Kasumi-1 (cell line): ENCODE data around the gene DPYSL4.

Source experiments
- DNase-seq, 2 experiments: peaks; one replicate each; lab custom pipeline; 2025; lab: John Stamatoyannopoulos, UW

The DPYSL4 gene

DNA sequence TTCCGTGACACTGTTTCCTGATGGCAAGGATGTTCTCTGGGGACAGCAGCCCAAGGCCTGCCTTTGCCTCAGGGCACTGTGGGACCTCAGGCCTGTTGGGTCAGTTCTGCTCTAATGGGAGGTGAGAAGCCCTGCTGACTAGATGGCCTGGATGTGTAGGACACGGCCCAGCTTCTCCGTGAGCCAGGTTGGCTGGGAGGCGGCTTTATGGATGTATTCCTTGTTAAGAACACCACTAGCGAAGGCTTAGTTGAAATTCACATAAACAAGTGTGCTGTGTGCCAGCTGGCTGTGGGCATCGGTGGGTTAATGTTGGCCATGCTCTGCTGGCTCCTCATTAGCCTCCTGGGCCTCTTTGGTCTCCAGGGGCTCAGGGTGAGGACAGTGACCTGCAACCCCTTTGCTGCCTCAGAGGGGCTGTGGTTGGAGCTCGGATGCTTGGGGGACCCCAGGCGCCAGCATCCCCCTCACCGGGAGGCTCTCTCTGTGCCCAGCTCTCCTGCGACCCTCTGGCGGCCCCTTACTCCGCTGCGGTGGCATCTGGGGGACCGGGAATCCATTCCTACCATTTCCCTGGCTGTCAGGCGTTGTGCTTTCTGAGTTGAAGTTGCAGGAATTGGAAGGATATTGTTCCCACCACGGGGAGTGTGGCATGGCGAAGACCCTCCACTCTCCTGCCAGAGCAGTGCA lies 22.8 kb upstream of the DPYSL4 start:
- no peak for DNase-seq

DNA sequence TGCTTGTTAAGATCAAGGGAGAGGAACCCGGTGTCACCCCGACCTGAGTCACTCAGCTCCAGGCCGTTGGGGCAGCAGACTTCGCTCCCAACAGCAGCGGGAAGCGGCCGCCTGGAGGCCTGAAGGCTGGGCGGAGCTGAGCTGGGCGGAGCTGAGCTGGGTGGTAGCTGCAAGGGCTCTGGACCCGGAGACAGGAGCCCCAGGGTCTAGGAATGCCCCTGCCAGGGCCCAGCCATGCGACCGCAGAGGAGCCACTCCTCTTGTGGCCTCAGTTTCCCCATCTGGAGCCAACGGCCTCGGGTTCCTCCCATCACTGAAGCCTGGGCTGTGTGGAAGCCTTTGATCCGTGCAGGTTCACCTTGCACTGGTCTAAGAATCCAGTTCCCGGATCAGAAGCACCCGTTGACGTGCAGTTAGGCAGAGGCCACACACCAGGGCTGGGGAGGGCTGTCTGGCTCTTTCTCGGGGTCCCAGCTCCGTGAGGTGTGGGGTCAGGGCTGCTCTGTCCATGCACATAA lies 21.9 kb upstream of the DPYSL4 start:
- no peak for DNase-seq

DNA sequence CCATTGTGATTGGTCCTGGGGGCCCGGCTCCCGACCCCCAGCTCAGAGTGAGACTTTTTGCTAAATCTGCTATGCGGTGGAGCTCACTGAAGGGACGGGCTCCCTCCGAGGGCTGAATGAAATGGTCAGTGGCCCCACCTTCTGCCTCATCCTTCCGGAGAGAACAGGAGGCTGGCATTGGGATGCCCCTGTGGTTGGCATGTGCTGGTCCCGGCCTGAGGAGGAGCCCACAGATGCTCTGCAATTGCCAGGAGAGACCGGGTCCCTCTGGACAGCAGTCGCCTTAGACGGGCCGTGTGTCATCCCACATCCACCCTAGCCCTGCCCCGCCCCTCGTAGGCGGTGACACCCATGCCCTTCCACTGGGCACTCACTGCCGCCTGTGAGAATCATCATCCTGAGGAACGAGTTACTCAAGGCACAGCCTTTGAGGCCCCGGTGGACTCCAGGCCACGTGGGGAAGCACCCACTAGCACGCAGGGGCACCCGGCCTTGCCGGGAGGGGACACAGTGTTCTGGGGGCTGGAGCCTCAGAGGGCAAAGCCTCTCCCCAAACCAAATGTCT lies 21.2 kb upstream of the DPYSL4 start:
- no peak for DNase-seq

DNA sequence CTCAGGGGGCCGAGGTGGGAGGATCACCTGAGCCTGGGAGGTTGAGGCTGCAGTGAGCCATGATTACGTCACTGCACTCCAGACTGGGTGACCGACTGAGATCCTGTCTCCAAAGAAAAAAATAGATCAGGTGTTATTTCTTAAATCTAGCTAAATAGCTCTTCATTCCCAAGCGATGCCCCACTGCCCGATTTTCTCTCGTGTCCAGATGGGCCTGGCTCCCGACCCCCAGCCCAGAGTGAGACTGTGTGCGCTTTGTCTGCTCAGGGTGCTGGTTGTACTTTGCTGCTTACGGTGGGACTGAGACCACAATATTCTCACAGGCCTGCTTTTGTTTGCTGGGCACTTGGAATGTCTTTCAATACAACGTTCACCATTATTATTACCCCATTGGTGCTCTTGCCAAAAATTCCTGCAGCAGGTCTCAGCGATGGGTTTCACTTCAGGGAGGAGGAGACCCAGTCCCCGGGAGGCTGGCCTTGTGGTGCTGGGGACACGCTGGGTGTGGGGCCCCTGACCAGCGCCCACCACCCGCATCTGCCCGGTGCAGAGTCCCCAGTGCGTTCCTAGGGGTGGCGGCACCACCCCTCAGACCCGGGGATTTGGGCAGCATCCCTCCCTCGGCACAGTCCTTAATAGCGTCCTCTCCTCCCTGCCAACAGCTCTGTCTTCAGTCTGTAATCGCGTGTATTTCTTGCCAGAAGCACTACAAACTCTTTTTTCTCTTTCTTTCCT lies 20.4 kb upstream of the DPYSL4 start:
- DNase-seq = no peak

DNA sequence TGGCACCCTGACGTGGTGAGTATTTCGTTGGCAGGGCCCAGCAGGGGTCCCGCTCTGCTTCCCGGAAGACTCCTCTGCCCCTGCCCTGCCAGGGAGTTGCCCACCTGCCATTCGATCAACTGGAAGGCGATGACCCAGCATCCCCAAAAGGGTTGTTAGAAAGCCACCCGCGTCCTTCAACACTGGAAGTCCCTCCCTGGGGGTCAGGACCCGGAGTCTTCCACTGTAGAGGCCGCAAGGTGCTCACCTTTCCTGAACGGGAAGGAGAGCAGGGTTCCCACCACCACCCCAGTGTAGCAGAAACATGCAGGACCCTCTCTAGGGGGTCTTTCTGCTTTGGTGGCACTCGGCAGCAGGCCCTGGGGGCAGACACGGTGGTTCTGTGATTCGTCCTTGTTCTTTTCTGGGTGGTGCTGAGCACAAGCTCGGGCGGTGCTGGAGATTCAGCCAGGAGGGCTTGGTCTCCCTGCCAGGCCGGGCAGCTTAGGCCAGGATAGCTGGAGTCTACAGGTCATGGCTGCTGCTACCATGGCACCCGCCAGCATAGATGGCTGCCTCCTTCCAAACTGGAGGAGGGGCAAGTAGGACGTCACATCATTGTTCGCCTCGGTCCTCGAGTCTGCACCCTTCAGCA lies 19.6 kb upstream of the DPYSL4 start:
- DNase-seq = no peak

DNA sequence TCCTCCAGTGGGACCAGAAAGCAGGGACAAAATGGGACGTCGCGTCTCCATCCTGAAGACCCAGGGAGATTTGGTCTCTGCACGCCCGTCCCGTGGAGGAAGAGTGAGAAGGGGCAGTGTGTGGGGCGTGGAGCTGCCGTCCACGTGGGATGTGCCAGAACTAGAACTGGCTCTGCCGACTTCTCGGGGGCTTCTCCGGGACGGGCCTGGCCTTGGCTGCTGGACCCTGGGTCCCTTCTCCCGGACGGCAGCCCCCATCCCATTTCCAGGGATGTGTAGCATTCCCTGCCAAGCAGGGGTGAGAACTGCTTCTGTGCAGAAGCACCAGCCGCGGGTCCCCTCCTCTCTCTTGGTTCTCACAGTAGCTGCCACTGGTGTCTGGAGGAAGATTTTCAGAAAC lies 18.8 kb upstream of the DPYSL4 start:
- no peak for DNase-seq

DNA sequence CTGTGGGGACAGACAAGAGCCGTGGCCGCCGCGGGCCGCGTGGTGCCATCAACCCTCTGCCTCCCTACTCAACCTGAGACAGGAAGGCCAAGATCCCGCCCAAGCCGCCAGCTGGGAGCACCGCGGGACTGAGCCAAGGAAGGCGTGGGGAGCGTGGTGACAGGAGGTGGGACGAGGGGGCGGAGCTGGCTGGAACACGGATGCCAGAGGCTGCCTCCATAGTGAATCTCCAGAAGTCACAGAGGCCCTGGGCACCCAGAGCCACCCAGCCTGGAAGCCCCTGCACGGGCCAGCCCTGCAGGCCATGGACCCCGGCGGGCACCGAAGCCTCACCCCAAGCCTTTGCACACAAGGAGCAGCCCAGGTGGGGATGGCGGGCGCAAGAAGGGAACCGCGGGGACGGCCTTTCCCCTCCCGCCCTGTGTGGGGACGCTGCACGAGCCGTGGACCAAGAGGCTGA lies 18.1 kb upstream of the DPYSL4 start:
- no peak for DNase-seq

DNA sequence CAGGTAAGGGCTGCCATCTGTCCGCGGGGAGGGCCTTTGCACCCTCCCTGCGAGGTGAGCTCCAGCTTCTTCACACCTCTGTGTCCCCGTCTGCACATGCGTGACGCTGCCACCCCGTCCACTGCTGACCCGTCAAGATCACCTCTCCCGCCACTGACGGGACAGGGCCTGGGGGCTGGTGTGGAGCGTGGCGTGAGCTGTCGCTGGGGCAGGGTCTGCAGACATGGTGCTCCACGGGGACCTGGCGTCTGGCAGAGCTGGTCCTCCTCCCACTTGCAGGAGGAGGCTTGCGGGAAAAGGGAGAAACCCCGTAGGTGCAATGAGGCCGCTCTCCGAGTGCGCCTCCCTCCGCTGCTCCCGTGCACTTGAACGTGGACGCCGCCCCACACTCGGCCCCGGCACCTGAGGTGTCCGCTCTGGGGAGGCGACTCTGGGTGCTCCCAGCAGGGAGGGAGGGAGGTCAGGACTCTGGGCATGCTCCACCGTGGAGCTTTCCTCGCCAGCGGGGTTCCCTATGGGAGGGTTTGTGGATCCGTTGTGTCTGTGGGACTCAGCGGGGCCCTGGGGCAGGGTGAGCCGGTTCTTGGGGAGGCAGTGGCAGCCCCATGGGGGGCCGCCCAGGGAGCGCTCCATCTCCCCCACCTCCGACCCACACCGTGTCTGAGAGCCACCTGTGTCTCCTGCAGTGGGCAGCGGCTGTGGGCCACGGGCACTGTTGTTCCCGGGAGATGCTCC lies 17.6 kb upstream of the DPYSL4 start:
- no peak for DNase-seq

DNA sequence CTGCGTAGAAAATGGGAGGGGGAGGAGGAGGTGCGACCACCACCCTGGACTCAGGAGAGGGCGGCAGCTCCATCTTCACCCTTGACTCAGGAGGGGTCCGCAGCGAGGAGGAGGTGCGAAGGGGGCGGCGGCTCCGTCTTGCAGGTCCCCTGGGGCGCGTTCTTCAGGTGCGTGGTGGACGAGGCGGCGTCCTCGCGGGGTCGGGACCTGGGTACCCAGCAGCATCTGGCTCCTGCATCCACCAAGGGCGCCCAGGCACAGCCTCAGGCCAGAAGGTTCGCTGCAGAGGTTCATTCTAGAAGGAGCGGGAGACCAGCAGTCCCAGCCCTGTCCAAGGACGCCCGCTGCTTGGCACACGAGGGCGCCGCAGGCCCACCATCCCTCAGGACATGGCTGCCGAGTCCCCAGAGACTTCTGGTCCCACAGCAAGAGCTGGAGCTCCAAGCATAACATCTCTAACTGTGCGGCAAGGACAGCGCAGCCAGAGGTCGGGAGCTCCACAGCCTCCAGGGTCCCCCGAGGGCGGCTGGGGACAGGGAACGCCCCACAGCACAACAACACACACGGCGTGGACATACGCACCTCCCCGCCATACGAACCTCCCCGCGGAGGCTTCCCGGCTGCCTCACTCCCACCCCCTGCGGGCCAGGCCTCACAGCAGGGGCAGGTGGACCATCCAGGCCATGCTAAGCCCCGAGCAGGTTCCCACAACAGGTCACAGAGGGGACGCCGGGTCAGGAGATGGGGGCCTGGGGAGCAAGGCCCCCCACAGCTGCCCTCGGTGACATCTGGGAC lies 16.8 kb upstream of the DPYSL4 start:
- DNase-seq = no peak

DNA sequence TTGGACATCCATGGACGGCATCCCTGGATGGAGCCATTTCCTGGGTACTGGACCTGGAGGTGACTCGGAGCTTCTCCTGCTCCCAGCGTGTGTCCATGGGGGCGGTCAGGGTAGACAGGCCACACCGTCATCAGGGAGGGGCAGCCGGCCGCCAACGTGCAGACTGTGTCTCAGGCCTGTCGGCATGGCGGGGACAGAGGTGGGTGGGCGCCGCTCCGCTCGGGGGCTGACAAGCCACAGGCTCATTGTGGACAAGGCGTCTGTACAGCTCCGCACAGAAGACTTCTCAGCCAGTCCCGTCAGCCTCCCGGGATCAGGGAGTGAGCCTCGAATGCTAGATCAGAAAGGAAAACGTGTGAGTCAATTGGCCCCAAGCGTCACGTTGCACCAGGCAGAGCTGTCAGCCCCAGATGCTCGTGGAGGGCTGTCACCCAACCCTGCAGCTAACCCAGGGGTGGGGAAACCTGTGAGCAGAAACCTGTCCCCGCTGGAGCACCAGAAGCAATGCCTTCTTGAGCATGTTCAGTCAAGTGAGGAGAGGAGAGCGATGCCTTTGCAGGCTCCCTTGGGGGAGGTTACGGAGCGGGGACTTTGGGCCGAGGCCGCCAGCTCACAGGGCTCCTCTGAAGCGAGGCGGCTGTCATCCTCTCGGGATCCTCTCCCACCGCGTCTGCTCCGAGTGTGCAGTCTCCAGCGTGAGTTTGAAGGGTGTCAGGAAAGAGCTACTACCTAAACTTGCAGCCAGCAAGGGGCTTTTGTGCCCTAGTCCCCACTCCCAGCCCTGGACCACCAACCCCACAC lies 16.0 kb upstream of the DPYSL4 start:
- no peak for DNase-seq

DNA sequence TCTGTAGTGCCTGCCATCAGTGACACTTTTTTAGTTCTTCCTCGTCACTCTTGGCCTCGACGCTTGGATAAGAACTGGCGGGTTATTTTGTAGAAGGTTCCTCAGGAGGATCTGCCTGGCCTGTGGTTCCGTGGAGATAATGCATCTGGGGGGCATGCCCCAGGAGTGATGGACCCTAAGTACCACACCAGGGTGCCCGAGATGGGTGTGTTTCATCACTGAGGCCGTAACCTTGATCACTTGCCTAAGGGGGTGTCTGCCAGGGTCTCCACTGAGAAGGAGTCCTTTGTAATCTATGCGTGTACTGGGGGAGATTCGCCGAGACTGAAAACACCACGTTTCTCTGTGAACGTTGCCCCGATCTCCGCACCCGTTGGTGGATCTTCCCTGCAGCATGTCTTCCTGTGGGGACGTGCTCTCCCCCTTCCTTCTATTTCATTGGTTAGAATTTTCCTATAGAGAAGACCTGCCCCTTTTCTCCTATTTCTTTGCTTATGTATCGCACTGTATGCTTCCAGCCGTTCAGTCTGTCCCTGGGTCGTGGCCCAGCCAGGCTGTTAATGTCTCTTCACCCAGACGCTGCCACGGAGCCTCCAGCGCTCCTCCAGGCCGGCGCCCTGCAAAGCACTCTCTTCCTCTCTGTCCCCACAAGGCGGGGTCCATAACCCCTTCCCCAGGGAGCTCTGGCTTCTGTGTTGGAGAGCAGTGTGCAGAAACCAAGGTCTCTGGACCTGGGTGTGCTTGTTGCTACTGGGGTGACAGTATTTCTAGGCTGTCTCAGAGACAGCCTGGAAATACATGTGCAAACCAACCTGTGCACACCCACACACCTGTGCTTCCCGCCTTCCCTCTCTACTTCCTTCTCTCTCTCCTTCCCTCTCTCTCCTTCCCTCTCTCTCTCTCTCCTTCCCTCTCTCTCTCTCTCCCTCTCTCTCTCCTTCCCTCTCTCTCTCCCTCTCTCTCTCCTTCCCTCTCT lies 14.4 kb upstream of the DPYSL4 start:
- no peak for DNase-seq

DNA sequence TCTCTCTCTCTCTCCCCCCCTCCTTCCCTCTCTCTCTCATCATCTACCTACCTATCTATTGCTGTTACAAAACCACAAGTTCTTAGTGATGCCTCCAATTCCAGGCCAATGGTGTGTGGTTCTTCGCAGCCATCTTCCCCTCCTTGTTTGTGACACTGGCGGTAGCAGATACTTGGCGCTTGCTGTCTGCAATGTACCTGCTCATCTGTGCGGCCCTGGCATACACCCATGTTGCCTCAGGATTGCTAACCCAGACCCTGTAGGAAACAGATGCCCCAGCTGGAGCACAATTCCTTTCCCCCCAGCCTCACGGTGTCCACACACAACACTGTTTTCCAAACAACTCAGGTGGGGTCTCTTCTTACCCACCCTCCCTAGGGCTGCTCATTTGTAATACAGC lies 13.6 kb upstream of the DPYSL4 start:
- DNase-seq = no peak

DNA sequence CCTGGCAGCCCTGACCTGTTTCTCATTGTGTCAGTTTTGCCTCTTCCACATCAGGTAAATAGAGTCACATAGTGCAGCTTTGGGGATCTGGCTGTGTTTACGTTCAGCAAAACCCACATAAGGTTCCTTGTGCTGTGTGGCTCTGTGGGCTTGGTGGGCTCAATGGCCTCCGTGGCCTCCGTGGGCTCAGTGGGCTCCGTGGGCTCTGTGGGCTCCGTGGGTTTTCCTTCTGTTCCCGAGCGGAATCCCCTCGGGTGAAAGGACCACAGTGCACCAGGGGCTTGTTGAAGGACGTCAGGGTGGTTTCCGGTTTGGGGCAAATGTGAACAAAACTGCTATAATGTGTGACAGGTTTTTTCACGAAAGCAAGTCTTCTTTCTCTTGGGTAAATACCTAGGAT lies 12.5 kb upstream of the DPYSL4 start:
- DNase-seq = no peak

DNA sequence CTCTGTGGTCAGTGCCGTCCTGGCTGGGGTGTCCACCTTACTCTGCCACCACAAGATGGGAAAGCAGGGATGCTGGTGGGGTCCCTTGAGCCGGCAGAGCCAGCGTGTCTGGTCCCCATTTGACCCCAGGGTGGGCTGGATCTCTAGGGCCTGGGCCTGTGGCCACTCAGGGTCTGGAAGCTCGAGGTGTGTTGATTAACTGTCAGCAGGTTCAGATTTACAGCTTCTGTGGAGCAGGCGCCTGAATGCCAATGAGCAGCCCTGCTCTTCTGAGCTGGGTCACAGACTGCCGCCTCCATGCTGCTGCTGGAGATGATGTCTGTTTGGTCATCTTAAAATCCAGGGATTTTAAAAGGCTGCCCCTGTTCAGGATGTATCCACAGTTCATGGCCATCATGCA lies 11.3 kb upstream of the DPYSL4 start:
- DNase-seq = no peak

DNA sequence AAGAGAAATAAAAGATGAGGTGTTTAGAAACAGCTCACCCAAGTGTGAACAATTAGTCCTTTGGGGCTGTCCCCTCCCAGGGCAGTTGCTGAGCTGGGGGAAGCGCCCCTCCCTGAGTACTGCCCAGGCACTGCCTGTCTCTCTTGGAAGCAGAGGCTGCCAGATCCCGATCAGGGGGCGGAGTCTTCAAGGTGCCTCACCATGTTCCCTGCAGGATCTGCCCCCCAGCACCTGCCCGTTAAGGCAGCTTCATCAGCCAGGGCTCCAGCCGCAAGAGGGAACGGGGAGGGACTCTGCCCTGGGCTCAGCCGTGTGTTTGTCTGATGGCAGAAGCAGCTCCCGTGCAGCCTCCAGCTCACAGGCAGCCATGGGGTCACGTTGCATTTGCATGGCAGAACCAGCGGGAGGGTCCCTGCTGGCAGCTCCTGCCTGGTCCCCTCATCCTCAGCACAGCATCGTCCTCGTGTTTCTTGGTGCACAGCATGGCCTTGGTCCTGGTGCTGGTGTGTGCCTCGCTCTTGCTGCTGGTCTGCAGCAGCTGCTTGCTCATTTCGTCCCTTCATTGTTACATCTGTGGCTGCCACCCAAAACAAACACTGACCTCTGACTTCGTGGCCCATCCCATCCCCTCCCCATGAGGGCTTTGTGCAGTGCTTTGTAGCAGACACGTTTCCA lies 10.7 kb upstream of the DPYSL4 start:
- no peak for DNase-seq

DNA sequence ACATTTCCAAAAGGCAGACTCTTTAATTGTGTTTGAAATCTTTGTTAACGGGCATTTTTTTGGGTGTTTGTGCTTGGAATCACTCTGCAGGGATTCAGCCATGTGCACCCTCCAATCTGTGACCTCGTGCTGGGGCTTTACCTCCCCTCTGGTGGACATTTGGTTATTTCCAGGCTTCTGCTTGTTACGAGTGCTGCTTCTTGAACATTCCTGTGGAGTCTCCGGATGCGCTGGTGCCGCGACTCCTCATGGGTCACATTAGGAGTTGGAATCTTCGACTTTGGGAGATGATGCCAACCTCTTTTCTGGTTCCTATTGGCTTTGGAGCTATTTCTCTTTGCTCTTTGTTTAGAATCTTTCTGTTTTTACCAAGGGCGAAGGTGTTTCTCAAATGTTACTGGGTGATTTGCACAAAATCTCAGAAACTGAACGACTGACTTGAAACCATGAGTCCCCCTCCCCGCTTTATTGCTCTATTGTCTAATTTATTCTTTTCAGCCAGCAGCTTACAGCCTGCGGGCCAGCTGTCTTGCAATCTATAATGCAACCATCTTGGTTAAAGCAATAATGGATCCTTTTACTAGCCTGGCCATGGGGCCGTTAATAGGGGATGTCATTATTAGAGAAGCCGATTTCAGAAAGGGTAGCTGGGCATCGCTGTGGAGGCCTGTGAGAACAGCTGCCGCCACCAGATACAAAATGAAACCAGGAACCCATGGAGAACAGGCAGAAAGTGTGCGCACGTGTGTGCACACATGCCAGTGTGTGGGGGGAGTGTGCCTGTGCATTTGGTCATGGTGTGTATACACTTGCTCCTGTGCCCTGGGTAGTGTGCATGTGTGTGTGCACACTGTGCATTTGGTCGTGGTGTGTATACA lies 9.9 kb upstream of the DPYSL4 start:
- DNase-seq = no peak

DNA sequence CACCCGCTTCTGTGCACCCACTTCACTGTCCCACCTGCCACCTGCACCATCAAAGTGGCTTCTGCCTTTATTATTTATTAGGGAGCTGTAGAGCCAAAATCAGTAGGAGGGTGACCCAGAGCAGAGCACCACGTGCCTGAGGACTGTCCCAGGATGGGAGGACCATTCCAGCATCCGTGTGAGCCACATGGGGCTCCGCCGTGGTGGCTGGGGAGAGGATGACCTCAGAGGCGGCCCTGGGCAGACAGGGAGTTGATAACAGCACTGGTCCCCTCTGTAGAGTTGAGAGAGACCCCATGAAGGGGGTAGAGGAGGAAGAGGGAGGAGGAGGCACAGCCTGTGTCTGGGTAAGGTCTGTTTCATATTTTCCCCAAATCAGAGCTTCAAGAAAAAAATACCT lies 8.7 kb upstream of the DPYSL4 start:
- no peak for DNase-seq
